HG03469 (cell line): Measurements from ENCODE around the gene POR.
"Not testable (repeated sequence)": the region's sequence is repeated elsewhere in the genome, so short reads cannot be mapped to it uniquely, and the experiment has no call there.

Experiments used
- ATAC-seq: cut with Tn5 transposase; IDR thresholded peaks from one replicate; pipeline ENCODE4 v1.9.1; 2021; ENCODE audit warnings: mild to moderate bottlenecking, moderate library complexity, moderate number of reproducible peaks; ENCODE audit not compliant: unreplicated experiment

The POR gene

GRCh38 chr7:75914655-75915415, at the start of gene POR:
Gene POR (plus strand): TSS chr7:75915155. CDS start chr7:75954002, 38,847 bp downstream.
- peak; percentile 90 for ATAC-seq

- no peak for ATAC-seq
Measured at GRCh38 chr7:75866114-75866488, 48.9 kb upstream of the POR start.

- no peak for ATAC-seq
Measured at GRCh38 chr7:75866489-75867389, 48.2 kb upstream of the POR start.

- ATAC-seq: no peak
Measured at GRCh38 chr7:75867390-75867717, 47.6 kb upstream of the POR start.

- no peak for ATAC-seq
Measured at GRCh38 chr7:75868153-75868552, 46.8 kb upstream of the POR start.

GRCh38 chr7:75869776-75870379, 45.1 kb upstream of the POR start:
- no peak for ATAC-seq

GRCh38 chr7:75870557-75871161, 44.3 kb upstream of the POR start:
- no peak for ATAC-seq

GRCh38 chr7:75872073-75872782, 42.7 kb upstream of the POR start:
- no peak for ATAC-seq

- ATAC-seq: not testable (repeated sequence)
Measured at GRCh38 chr7:75874180-75874579, 40.8 kb upstream of the POR start.

- ATAC-seq: no peak
Measured at GRCh38 chr7:75875113-75876080, 39.6 kb upstream of the POR start.

- no peak for ATAC-seq
Measured at GRCh38 chr7:75876126-75876881, 38.7 kb upstream of the POR start.

GRCh38 chr7:75878312-75878768, 36.6 kb upstream of the POR start:
- ATAC-seq: no peak

- ATAC-seq: peak; percentile 70
Measured at GRCh38 chr7:75878769-75879611, 36.0 kb upstream of the POR start, which contains the start of gene RHBDD2. Gene RHBDD2 (plus strand): TSS chr7:75879034. CDS start chr7:75879083, 49 bp downstream.

- no peak for ATAC-seq
Measured at GRCh38 chr7:75879771-75880184, 35.2 kb upstream of the POR start.

GRCh38 chr7:75880242-75880641, 34.7 kb upstream of the POR start:
- no peak for ATAC-seq

GRCh38 chr7:75881436-75882095, 33.4 kb upstream of the POR start:
- ATAC-seq: no peak

- ATAC-seq: peak; percentile 29
Measured at GRCh38 chr7:75883265-75883824, 31.6 kb upstream of the POR start.
